Neural progenitor cell (in vitro differentiated cells): Measurements from ENCODE around the gene TACC3.

Experiments used
- CTCF ChIP-seq: fragments of 200-600 bp; sonication (generic); IDR thresholded peaks from 2 replicates; pipeline ENCODE4 v1.5.1; 2017; ENCODE audit warnings: antibody characterized with exemption, mild to moderate bottlenecking
- EZH2 ChIP-seq: fragments of 200-600 bp; sonication (generic); IDR thresholded peaks from 2 replicates; pipeline ENCODE4 v1.6.1; 2017; ENCODE audit warnings: antibody characterized with exemption, mild to moderate bottlenecking, moderate library complexity

- no peak for TF ChIP-seq CTCF
- no peak for TF ChIP-seq EZH2
These were observed 72.1 kb downstream of the TACC3 start for GRCh38 chr4:1793496-1793840.
